Endodermal cell (in vitro differentiated cells): ENCODE results near the gene SLC34A1. TPM values are rescaled to one million over a fixed set of nuclear protein-coding genes. Genes with fewer than 3 reads are reported as not detected.

ENCODE experiments used
- DNase-seq: peaks from one replicate; pipeline ENCODE4 v3.0.0-alpha.2; 2017
- H3K27ac ChIP-seq: 2 replicates; pipeline ENCODE4 v1.5.1; 2013; ENCODE audit warnings: mild to moderate bottlenecking, low read depth, low read length, moderate library complexity
- H3K27me3 ChIP-seq: 2 replicates; pipeline ENCODE4 v1.6.1; 2013; ENCODE audit warnings: mild to moderate bottlenecking, low read length, moderate library complexity; ENCODE audit not compliant: insufficient read depth, control insufficient read depth, poor library complexity, severe bottlenecking
- H3K36me3 ChIP-seq: 2 replicates; pipeline ENCODE4 v1.7.0; 2013; ENCODE audit warnings: mild to moderate bottlenecking, low read length, moderate library complexity; ENCODE audit not compliant: control insufficient read depth, insufficient read depth
- H3K4me1 ChIP-seq: one replicate; pipeline ENCODE4 v1.7.0; 2013; ENCODE audit warnings: low read length; ENCODE audit not compliant: control insufficient read depth, insufficient read depth
- H3K4me3 ChIP-seq: 2 replicates; pipeline ENCODE4 v1.5.1; 2013; ENCODE audit warnings: mild to moderate bottlenecking, low read length, moderate library complexity
- H3K9ac ChIP-seq: 2 replicates; pipeline ENCODE4 v1.6.1; 2013; ENCODE audit warnings: mild to moderate bottlenecking, low read length, moderate library complexity; ENCODE audit not compliant: poor library complexity, severe bottlenecking; ENCODE audit errors: extremely low read depth
- H3K9me3 ChIP-seq: 2 replicates; pipeline ENCODE4 v1.6.1; 2013; ENCODE audit warnings: mild to moderate bottlenecking, low read length, moderate library complexity; ENCODE audit not compliant: control insufficient read depth
- H3K27ac Mint-ChIP-seq: 2 replicates; pipeline ENCODE4 v1.8.0; 2020; ENCODE audit warnings: mixed read lengths
- H3K27me3 Mint-ChIP-seq: 2 replicates; pipeline ENCODE4 v1.8.0; 2021; ENCODE audit warnings: mild to moderate bottlenecking, mixed read lengths; ENCODE audit not compliant: insufficient read depth
- H3K36me3 Mint-ChIP-seq: 2 replicates; pipeline ENCODE4 v1.8.0; 2020; ENCODE audit warnings: low read depth, mixed read lengths
- H3K4me1 Mint-ChIP-seq: 2 replicates; pipeline ENCODE4 v1.8.0; 2020; ENCODE audit warnings: mixed read lengths
- H3K4me3 Mint-ChIP-seq: 2 replicates; pipeline ENCODE4 v1.8.0; 2020; ENCODE audit warnings: mild to moderate bottlenecking, moderate library complexity, mixed read lengths
- H3K9me3 Mint-ChIP-seq: 2 replicates; pipeline ENCODE4 v1.8.0; 2020; ENCODE audit warnings: mild to moderate bottlenecking, mixed read lengths
- CTCF ChIP-seq: fragments of 200-600 bp; sonication (generic); conservative IDR thresholded peaks from 2 replicates; pipeline ENCODE4 v1.5.0; 2021; ENCODE audit warnings: antibody characterized with exemption, mild to moderate bottlenecking
- WGBS, 2 experiments: methylation state at CpG; one replicate each; pipeline versions ENCODE4 v1.1.5 to v1.1.7; 2013; ENCODE audit warnings: missing lambda C conversion rate in 2 of 2, mixed read lengths in 1 of 2; ENCODE audit not compliant: insufficient coverage in 1 of 2, insufficient read length in 1 of 2; 5-methylcytosine and 5-hydroxymethylcytosine counted together
- total RNA-seq, 2 donors: library from RNA; stranded (reverse); fragmentation: NEBNext Ultra II Directional in 1 of 2; extraction: Animal tissue kit (Norgen Biotek cat#: 25700) in 1 of 2; gene quantifications; 2 replicates in 1 of 2; 3 replicates in 1 of 2; pipeline ENCODE4 v1.2.1, GENCODE V29; 2021

SLC34A1 gene
- total RNA-seq, 2 donors from 2014 or later = not detected

GRCh38 chr5:177437623-177438022, 53.4 kb downstream of the SLC34A1 start:
- Histone ChIP-seq H3K9me3 (no peaks in the 10 kb centered on the region), H3K27ac (no peak overlapping the region), H3K36me3 (peaks cover 35% of the 10 kb centered on the region), H3K4me1 (no peaks in the 10 kb centered on the region), H3K4me3 (no peak overlapping the region), H3K9ac (no peak overlapping the region), H3K27me3 (no peaks in the 10 kb centered on the region)
- Mint-ChIP-seq H3K27me3 (no peaks in the 10 kb centered on the region), H3K4me3 (no peak overlapping the region), H3K9me3 (no peaks in the 10 kb centered on the region), H3K27ac (no peak overlapping the region), H3K4me1 (no peaks in the 10 kb centered on the region), H3K36me3 (peaks cover 49% of the 10 kb centered on the region)
- TF ChIP-seq CTCF = no peak
- 88 to 95% methylated on average over 3 to 4 of the region's 4 CpGs for WGBS, 2 experiments
- no peak for DNase-seq

- H3K4me3 ChIP-seq = no peak overlapping the region
- Mint-ChIP-seq H3K36me3 (peaks cover 46% of the 10 kb centered on the region), H3K4me3 (no peak overlapping the region), H3K9me3 (no peaks in the 10 kb centered on the region), H3K27me3 (no peaks in the 10 kb centered on the region), H3K27ac (no peak overlapping the region), H3K4me1 (no peaks in the 10 kb centered on the region)
- no peak for TF ChIP-seq CTCF
- no peak overlapping the region for H3K27ac ChIP-seq
- H3K9me3 ChIP-seq = no peaks in the 10 kb centered on the region
- WGBS, 2 experiments = 94 to 96% methylated on average over 5 to 10 of the region's 10 CpGs
- no peaks in the 10 kb centered on the region for H3K4me1 ChIP-seq
- H3K36me3 ChIP-seq = peaks cover 35% of the 10 kb centered on the region
- DNase-seq = no peak
- H3K9ac ChIP-seq = no peak overlapping the region
- H3K27me3 ChIP-seq = no peaks in the 10 kb centered on the region
Observed at GRCh38 chr5:177438468-177438867, 54.2 kb downstream of the SLC34A1 start.

GRCh38 chr5:177439518-177440053, 55.4 kb downstream of the SLC34A1 start:
- Mint-ChIP-seq H3K27ac (no peak overlapping the region), H3K36me3 (peaks cover 43% of the 10 kb centered on the region), H3K27me3 (peaks cover 4% of the 10 kb centered on the region), H3K4me1 (no peaks in the 10 kb centered on the region), H3K9me3 (no peaks in the 10 kb centered on the region), H3K4me3 (no peak overlapping the region)
- WGBS, 2 experiments = 90 to 96% methylated on average over 4 of the region's 4 CpGs
- Histone ChIP-seq H3K9me3 (no peaks in the 10 kb centered on the region), H3K36me3 (peaks cover 24% of the 10 kb centered on the region), H3K4me1 (peaks cover 3% of the 10 kb centered on the region), H3K27ac (no peak overlapping the region), H3K4me3 (no peak overlapping the region), H3K9ac (no peak overlapping the region), H3K27me3 (no peaks in the 10 kb centered on the region)
- DNase-seq = no peak
- no peak for TF ChIP-seq CTCF
